IMR-90 (cell line): ENCODE results near the gene TEX50. TPM values are rescaled to one million over a fixed set of nuclear protein-coding genes. Genes with fewer than 3 reads are reported as not detected.
A peak's percentile ranks its signal among the peaks of the same experiment; 100 is the strongest.
"Not testable (repeated sequence)": the region's sequence is repeated elsewhere in the genome, so short reads cannot be mapped to it uniquely, and the experiment has no call there.

Experiments
- ATAC-seq: fragments of 200-7000 bp; cut with Tn5 transposase; 2 replicates; pipeline ENCODE4 v1.9.1; 2020; ENCODE audit warnings: low read depth, mild to moderate bottlenecking, moderate library complexity
- BruUV-seq: library from RNA; stranded (reverse); fragments of 400-500 nt; replicated peaks from 2 replicates; lab custom pipeline; 2021; lab: Mats Ljungman, UMichigan
- CTCF ChIA-PET: fragments of 300-600 bp; formaldehyde crosslinking; extraction: SDS; loops from one replicate; lab custom pipeline; 2021; ENCODE audit warnings: antibody characterized with exemption; lab: Yijun Ruan, JAX
- POLR2A ChIA-PET: fragments of 300-600 bp; sonication (Branson Sonifier 250); formaldehyde crosslinking; loops from one replicate; lab custom pipeline; 2022; ENCODE audit warnings: antibody characterized with exemption; ENCODE audit not compliant: unreplicated experiment; lab: Charles Lee
- DNase-seq: peaks from one replicate; pipeline ENCODE4 v3.0.0; 2013
- H2AFZ ChIP-seq: replicated peaks from 2 replicates; pipeline ENCODE3; 2013; ENCODE audit warnings: low read length, mild to moderate bottlenecking; ENCODE audit not compliant: poor library complexity
- H2AK5ac ChIP-seq: 2 replicates; pipeline ENCODE4 v1.6.1; 2013; ENCODE audit warnings: low read depth, low read length, inconsistent platforms
- H2AK9ac ChIP-seq: replicated peaks from 2 replicates; pipeline ENCODE3; 2013; ENCODE audit warnings: mild to moderate bottlenecking, low read depth, low read length, moderate library complexity; ENCODE audit not compliant: poor library complexity
- H2BK120ac ChIP-seq: 2 replicates; pipeline ENCODE4 v1.6.1; 2013; ENCODE audit warnings: low read depth, low read length, inconsistent platforms
- H2BK15ac ChIP-seq: 3 replicates; pipeline ENCODE4 v1.6.1; 2013; ENCODE audit warnings: low read depth, low read length, inconsistent platforms
- H2BK20ac ChIP-seq: 2 replicates; pipeline ENCODE4 v1.6.1; 2013; ENCODE audit warnings: low read depth, mild to moderate bottlenecking, inconsistent platforms, low read length, moderate library complexity
- H2BK5ac ChIP-seq: 2 replicates; pipeline ENCODE4 v1.6.1; 2013; ENCODE audit warnings: mild to moderate bottlenecking, low read depth, low read length, inconsistent platforms; ENCODE audit not compliant: poor library complexity, severe bottlenecking
- H3K14ac ChIP-seq: replicated peaks from 2 replicates; pipeline ENCODE4 v1.6.1; 2013; ENCODE audit warnings: low read depth, low read length, inconsistent platforms
- H3K18ac ChIP-seq: 2 replicates; pipeline ENCODE4 v1.6.1; 2013; ENCODE audit warnings: low read depth, low read length, control low read depth
- H3K23ac ChIP-seq: 2 replicates; pipeline ENCODE4 v1.6.1; 2013; ENCODE audit warnings: low read depth, low read length, inconsistent platforms
- H3K27ac ChIP-seq: 2 replicates; pipeline ENCODE4 v1.5.1; 2013; ENCODE audit warnings: mild to moderate bottlenecking, control low read depth, low read length; ENCODE audit not compliant: insufficient read depth
- H3K27me3 ChIP-seq: 2 replicates; pipeline ENCODE4 v1.6.1; 2013; ENCODE audit warnings: low read length; ENCODE audit not compliant: control insufficient read depth, insufficient read depth
- H3K36me3 ChIP-seq: 2 replicates; pipeline ENCODE4 v1.6.1; 2013; ENCODE audit warnings: low read length, mixed read lengths; ENCODE audit not compliant: control insufficient read depth, insufficient read depth
- H3K4ac ChIP-seq: 2 replicates; pipeline ENCODE4 v1.6.1; 2013; ENCODE audit warnings: low read depth, low read length, inconsistent platforms
- H3K4me1 ChIP-seq: 2 replicates; pipeline ENCODE4 v1.6.1; 2013; ENCODE audit warnings: low read length, mixed read lengths; ENCODE audit not compliant: control insufficient read depth, insufficient read depth
- H3K4me2 ChIP-seq: 2 replicates; pipeline ENCODE4 v1.6.1; 2013; ENCODE audit warnings: low read depth, mild to moderate bottlenecking, control low read depth, low read length, moderate library complexity
- H3K4me3 ChIP-seq: 2 replicates; pipeline ENCODE4 v1.5.1; 2013; ENCODE audit warnings: low read depth, mild to moderate bottlenecking, control low read depth, low read length, moderate library complexity; ENCODE audit not compliant: insufficient read depth
- H3K56ac ChIP-seq: 2 replicates; pipeline ENCODE4 v1.6.1; 2013; ENCODE audit warnings: low read length, inconsistent platforms; ENCODE audit not compliant: insufficient read depth; ENCODE audit errors: extremely low read depth
- H3K79me1 ChIP-seq, 2 experiments: 2 replicates each; pipeline ENCODE4 v1.6.1; 2013; ENCODE audit warnings: low read length in 2 of 2, inconsistent platforms in 1 of 2, low read depth in 1 of 2
- H3K9ac ChIP-seq: 2 replicates; pipeline ENCODE4 v1.6.1; 2013; ENCODE audit warnings: low read depth, low read length, control low read depth
- H3K9me1 ChIP-seq: 2 replicates; pipeline ENCODE4 v1.6.1; 2013; ENCODE audit warnings: low read length, inconsistent platforms; ENCODE audit not compliant: insufficient read depth
- H3K9me3 ChIP-seq: 2 replicates; pipeline ENCODE4 v1.6.1; 2013; ENCODE audit warnings: low read length; ENCODE audit not compliant: control insufficient read depth, insufficient read depth
- H4K20me1 ChIP-seq: 2 replicates; pipeline ENCODE4 v1.6.1; 2013; ENCODE audit warnings: low read length, inconsistent platforms; ENCODE audit not compliant: insufficient read depth
- H4K5ac ChIP-seq: 2 replicates; pipeline ENCODE4 v1.6.1; 2013; ENCODE audit warnings: mild to moderate bottlenecking, low read depth, low read length, control low read depth
- H4K8ac ChIP-seq, 2 experiments: 2 replicates each; pipeline ENCODE4 v1.6.1; 2013; ENCODE audit warnings: low read depth in 2 of 2, low read length in 2 of 2, control low read depth in 1 of 2, inconsistent platforms in 1 of 2
- H4K91ac ChIP-seq: 2 replicates; pipeline ENCODE4 v1.6.1; 2013; ENCODE audit warnings: low read depth, low read length, inconsistent platforms; ENCODE audit not compliant: insufficient read depth
- WGBS, 2 experiments: methylation state at CpG; one replicate each; pipeline versions ENCODE4 v1.1.5 to v1.1.7; 2013; ENCODE audit warnings: missing lambda C conversion rate in 2 of 2; ENCODE audit not compliant: insufficient read length in 1 of 2; ENCODE audit errors: extremely low coverage in 2 of 2; 5-methylcytosine and 5-hydroxymethylcytosine counted together
- dilution Hi-C: fragments of 300-500 bp; cut with HindIII; formaldehyde crosslinking; loops from one replicate; pipeline ENCODE4 v1.14.3; 2018; ENCODE audit warnings: low sequenced_read_pairs; ENCODE audit not compliant: unreplicated experiment
- in situ Hi-C: fragments of 300-500 bp; cut with MboI; formaldehyde crosslinking; loops from 3 replicates; pipeline ENCODE4 v1.14.3; 2019; ENCODE audit warnings: low sequenced_read_pairs, inconsistent platforms, mixed read lengths
- intact Hi-C: fragments of 100-400 bp; cut with micrococcal nuclease; formaldehyde crosslinking; loops from 2 replicates; pipeline ENCODE4 v1.10.0; 2022
- polyA plus RNA-seq, 3 experiments: library from polyadenylated mRNA; depleted of rRNA; stranded (reverse); fragments of >200 nt; gene quantifications; 2 replicates each; pipeline ENCODE4 v1.2.3, GENCODE V29; 2012; ENCODE audit warnings: low replicate concordance in 1 of 3
- total RNA-seq: library from RNA; depleted of rRNA; stranded (reverse); fragments of >200 nt; gene quantifications from 2 replicates; pipeline ENCODE4 v1.2.3, GENCODE V29; 2012

TEX50 gene
- total and polyA plus RNA-seq, 2 of the 4 experiments (the other 2 are of a cell fraction) = not detected

DNA sequence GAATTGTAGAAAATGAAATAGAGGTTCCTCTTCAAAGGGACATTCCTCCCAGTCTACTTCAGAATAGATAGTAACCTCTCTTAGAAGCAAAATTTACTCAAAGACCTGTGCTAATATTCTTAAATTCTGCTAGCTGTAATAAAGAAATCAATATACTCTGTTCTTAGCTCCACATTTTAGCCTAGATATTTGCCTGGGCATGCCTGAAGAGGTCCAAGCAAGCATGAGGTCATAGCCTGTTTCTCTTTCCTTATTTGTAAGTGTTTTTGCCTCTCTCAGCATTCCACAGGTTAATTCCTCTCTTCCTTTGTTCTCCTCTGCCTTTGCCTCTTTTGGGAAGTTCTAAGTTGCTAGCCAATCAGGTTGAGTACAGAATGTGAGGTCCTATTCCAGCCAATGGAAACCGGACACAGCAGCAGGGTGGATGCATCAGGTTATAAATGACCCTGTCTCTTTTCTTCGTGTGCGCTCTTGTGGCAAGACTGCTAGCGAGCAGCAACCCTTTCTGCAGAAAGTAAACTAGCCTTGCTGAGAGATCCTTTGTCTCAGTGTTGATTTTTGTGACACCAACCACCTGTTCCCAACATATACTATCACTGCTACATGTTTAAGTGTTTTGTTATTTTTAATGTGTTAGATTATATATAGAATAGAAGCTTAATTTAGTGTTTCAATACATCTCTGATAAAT lies 7.5 kb downstream of the TEX50 start:
- H2BK15ac ChIP-seq, H3K79me1 ChIP-seq, BruUV-seq, H3K56ac ChIP-seq, H4K5ac ChIP-seq, H3K14ac ChIP-seq, H4K91ac ChIP-seq, H3K9me3 ChIP-seq, in situ Hi-C loops, H3K4me1 ChIP-seq, H2BK20ac ChIP-seq, H3K4me3 ChIP-seq, H3K4me2 ChIP-seq, H2AK5ac ChIP-seq, H3K36me3 ChIP-seq, H3K27me3 ChIP-seq, dilution Hi-C loops, POLR2A ChIA-PET, H3K18ac ChIP-seq, H2AFZ ChIP-seq, H2BK120ac ChIP-seq, H3K4ac ChIP-seq, H2AK9ac ChIP-seq, intact Hi-C loops, H3K9ac ChIP-seq, H3K23ac ChIP-seq, H4K20me1 ChIP-seq, H3K27ac ChIP-seq, H3K9me1 ChIP-seq: not testable (repeated sequence)
- peak overlapping the region in 1 of 2 experiments; percentile 13; a peak in 1 of 4 replicates for H4K8ac ChIP-seq
- H2BK5ac ChIP-seq = peak overlapping the region; percentile 65
- 0 out of 2 replicates have a peak, but pooled peaks have one; percentile 29 for ATAC-seq
- DNase-seq = peak; percentile 7
- 83% methylated on average over 2 of the region's 4 CpGs; no CpG with 5 or more reads in 1 of the 2 experiments for WGBS, 2 experiments
- CTCF ChIA-PET = interaction anchor here (0.6 kb wide), 2 partner anchors 18 to 23 kb away, joined by 3 to 5 read pairs; no protein-coding TSS in a partner anchor
